ENCODE data around the gene CPEB3.
"Not testable (repeated sequence)": the region's sequence is repeated elsewhere in the genome, so short reads cannot be mapped to it uniquely, and the experiment has no call there.

Gene CPEB3

DNA sequence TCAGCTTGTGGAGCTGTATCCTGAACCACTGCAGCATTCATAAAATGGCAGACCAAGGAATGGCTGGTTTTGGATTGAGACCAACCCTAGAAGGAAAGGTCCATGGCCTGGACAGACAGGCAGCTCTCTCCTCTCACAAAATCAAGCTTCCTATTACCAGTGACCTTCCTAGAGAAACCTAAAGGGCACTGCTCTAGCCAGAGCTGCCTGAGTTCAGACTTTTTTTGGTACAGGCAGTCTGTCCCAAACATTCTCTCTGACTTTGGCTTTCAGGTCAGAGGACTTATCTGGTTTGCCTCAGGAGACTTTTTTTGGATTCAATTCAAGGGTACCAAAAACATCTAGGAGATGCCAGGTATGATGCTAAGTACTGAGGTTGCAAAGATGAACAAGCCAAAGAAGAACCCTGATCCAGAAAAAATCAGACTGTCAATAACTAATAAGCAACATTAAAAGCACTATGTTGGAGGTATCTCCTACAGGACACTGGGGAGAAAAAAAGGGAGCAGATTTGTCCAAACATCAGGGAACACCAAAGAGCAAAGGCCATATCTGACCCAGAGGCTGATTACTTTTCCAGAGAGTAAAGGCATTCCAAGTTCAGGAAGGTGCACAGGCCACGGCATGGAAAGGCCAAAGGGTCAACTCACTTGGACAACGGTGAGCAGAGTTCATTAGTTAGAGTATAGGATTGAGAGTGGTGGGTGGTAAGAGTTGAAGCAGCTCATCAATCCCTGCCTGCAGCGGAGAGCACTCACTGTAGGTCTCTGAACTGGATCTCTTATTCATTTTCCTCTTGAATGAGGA, 169.0 kb downstream of the CPEB3 start:
- H3K27ac Mint-ChIP-seq = no peak overlapping the region
- H3K4me3 Mint-ChIP-seq = no peak overlapping the region
- no peaks in the 10 kb centered on the region for H3K27me3 Mint-ChIP-seq
- H3K4me1 Mint-ChIP-seq (ENCODE audit: low read depth) = no peaks in the 10 kb centered on the region
- no peaks in the 10 kb centered on the region for H3K36me3 Mint-ChIP-seq (ENCODE audit: low read depth)
- H3K9me3 Mint-ChIP-seq = no peaks in the 10 kb centered on the region

DNA sequence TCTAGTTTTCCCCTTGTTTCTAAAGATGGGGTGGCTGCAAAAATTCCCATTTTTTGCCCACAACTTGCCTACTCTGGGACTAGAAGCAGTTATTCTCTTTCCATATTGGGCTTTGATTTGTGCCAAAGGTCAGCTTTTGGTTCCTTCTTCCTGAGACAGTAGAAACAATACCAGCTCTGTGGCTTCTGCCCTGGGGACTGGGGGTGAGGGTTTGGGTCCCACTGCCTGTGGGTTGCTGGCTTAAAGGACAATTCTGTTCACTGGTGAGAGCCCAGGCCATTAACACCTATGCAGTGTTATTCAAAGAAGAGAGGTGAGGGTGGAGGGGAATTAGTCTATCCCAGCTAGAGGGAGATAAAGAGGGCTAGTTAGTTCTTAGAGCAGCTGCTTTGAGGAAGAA, 171.5 kb downstream of the CPEB3 start:
- H3K27me3 Mint-ChIP-seq = no peaks in the 10 kb centered on the region
- no peak overlapping the region for H3K4me3 Mint-ChIP-seq
- H3K36me3 Mint-ChIP-seq (ENCODE audit: low read depth) = no peaks in the 10 kb centered on the region
- H3K4me1 Mint-ChIP-seq (ENCODE audit: low read depth) = no peaks in the 10 kb centered on the region
- H3K9me3 Mint-ChIP-seq = no peaks in the 10 kb centered on the region
- H3K27ac Mint-ChIP-seq = no peak overlapping the region

DNA sequence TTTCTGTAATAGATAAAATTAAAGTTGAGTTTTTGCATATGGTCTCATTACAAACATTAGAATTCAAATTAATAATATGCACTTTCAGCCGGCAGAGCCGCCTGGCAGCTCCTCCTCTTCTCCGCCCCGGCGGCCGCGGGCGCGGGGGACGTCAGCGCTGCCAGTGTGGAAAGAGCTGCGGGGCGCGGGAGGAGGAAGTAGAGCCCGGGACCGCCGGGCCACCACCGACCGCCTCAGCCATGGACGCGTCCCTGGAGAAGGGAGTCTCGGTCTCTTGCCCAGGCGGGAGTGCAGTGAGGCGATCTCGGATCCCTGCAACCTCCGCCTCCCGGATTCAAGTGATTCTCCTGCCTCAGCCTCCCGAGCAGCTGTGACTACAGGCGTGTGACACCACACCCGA, 176.0 kb downstream of the CPEB3 start:
- H3K9me3 Mint-ChIP-seq; H3K27ac Mint-ChIP-seq; H3K4me1 Mint-ChIP-seq (ENCODE audit: low read depth); H3K4me3 Mint-ChIP-seq; H3K27me3 Mint-ChIP-seq; H3K36me3 Mint-ChIP-seq (ENCODE audit: low read depth): not testable (repeated sequence)

DNA sequence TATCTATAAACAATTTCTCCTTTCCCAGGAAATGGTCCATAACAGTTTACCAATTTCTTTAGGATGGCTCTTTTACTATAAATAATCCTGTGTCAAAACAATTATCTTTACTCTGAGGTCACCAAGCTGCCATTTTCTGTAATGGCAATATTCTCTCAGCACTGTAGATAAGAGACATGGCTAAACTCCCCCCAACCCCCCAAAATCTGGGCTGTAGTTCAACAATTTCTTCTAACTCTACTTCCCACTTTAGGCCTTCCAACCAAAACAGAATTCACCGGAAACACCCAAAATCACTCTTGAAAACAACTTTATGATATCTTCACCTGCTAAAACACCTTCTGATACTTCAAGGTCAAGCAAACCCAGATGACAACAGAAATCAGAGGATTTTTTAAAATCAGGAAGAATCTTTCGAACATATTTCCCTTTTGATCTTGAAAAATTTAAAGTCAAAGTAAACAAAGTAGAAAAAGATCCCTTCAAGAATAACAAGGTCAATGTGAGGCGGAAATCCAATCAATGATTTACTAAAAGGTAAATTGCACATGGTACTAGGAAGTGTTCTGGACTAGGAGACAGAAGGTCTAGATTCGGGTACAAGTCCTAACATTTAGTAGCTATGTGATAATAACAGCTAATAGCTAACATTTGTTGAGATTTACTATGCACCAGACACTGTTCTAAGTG, 176.8 kb downstream of the CPEB3 start:
- Mint-ChIP-seq H3K4me3 (no peak overlapping the region), H3K27me3 (no peaks in the 10 kb centered on the region), H3K27ac (no peak overlapping the region), H3K4me1 (ENCODE audit: low read depth) (no peaks in the 10 kb centered on the region), H3K36me3 (ENCODE audit: low read depth) (no peaks in the 10 kb centered on the region), H3K9me3 (no peaks in the 10 kb centered on the region)

DNA sequence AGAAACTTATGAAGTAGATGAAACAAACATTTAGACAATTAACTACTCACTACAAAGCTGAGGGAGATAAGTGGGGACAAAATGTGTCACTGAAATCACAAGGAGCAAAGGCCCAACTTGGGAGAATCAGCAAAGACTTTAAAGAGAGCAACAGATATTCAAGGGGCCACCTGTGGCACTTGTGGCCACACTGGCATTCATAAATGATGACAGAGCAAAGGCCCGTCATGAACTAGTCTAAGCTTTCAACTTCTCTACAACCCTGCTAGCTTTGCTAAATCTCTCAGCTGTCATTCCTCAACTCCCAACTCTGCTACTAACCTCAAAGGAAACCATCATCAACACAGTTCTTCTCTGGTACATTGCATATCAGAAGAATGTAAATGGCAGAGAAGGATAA, 178.4 kb downstream of the CPEB3 start:
- H3K27me3 Mint-ChIP-seq = no peaks in the 10 kb centered on the region
- H3K36me3 Mint-ChIP-seq (ENCODE audit: low read depth) = no peaks in the 10 kb centered on the region
- H3K9me3 Mint-ChIP-seq = no peaks in the 10 kb centered on the region
- no peak overlapping the region for H3K4me3 Mint-ChIP-seq
- H3K4me1 Mint-ChIP-seq (ENCODE audit: low read depth) = no peaks in the 10 kb centered on the region
- H3K27ac Mint-ChIP-seq = no peak overlapping the region

DNA sequence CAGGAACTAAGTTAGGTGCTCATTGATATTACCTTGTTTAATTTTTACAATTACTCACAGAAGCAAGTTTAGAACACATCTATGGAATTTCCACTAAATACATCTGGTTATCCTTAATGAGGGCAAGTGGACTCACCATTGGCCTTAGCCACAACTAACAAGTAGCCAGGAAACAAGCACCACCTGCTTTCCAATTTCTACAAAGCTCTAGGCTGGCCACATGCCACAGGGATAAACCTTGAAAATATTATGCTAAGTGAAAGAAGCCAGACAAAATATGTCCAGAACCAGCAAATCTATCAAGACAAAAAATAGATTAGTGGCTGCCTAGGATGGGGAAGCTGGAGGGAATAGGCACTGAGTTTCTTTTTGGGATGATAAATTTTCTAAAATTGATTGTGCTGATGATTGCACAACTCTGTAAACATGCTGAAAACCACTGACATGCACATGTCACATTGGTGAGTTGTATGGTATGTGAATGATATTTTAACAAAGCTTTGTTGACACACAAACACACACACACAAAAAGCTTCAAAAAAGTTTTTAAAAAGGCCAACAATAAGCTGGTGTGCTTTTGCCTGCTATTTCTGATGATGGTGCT, 179.4 kb downstream of the CPEB3 start:
- Mint-ChIP-seq H3K4me3 (no peak overlapping the region), H3K27me3 (no peaks in the 10 kb centered on the region), H3K27ac (no peak overlapping the region), H3K36me3 (ENCODE audit: low read depth) (no peaks in the 10 kb centered on the region), H3K9me3 (no peaks in the 10 kb centered on the region), H3K4me1 (ENCODE audit: low read depth) (no peaks in the 10 kb centered on the region)

DNA sequence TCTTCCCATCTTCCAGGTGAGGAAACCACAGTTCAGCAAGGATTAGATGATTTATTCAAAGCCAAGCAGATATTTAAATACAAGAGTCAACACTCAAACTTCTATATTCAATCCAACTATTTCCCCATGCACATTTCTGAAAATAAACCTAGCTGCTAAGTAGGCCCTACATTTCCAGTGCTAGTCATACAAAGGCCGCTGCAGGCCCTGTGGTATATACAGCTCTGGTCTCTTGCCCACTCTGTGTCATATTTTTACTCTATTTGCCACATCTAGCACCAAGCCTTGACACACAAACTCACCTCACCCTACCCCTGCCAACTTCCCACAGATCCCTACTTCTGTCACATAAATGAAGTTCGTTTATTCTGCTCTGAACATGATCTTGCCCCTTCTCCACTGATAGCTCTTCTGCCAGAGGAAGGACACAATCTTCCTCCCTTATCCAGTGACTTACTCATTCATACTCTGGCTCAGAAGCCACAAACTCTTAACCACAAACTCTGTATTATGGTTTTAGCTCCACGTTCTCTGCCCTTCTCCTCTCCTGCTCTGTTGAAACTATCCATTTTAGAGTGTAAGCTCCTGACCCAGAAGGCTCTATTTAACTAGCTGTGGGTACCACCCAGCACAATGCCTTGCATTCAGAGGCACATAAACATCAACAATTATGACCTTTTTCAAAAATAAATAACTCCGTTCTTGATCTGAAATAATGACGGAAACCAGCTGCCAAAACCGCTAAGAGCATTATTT, 180.7 kb downstream of the CPEB3 start:
- Mint-ChIP-seq H3K4me1 (ENCODE audit: low read depth) (no peaks in the 10 kb centered on the region), H3K4me3 (no peak overlapping the region), H3K36me3 (ENCODE audit: low read depth) (no peaks in the 10 kb centered on the region), H3K9me3 (no peaks in the 10 kb centered on the region), H3K27me3 (no peaks in the 10 kb centered on the region), H3K27ac (no peak overlapping the region)

DNA sequence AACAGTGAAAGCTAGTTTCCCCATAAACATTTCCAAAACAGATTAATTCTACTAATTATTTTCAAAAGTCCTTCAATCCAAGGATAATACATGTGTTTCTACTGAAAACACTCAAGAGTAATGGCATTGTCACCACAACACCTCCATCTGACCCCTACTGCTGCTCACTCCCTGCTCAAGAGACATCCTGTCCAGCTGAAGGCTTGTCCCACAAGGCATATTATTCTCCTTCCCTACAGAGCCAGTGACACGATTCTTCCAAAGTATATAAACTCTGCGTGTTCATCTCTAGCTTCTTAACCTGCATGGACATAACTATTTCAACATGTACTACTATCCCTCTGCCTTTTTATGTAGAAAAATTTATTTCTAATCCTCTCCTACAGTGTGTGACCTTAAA, 182.1 kb downstream of the CPEB3 start:
- Mint-ChIP-seq H3K9me3 (no peaks in the 10 kb centered on the region), H3K4me3 (no peak overlapping the region), H3K36me3 (ENCODE audit: low read depth) (no peaks in the 10 kb centered on the region), H3K4me1 (ENCODE audit: low read depth) (no peaks in the 10 kb centered on the region), H3K27ac (no peak overlapping the region), H3K27me3 (no peaks in the 10 kb centered on the region)

DNA sequence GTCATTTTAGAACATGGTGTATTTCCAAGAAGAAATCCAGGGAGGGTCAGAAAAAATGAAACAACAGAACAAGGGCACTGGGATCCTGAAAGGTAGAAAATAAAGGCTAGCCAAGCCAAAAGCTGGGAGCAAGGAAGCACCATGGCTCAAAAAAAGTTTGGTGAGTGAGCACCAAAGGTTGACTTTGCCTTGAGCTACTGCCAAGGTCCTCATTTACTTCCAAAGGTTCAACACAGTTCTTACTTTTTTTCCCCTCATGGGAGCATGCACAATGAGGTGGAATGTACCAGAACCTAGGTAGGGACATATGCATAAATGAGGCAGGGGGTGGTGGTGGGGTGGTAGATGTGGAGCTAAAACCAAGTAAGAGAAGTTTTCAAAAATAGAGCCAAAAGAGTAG, 182.8 kb downstream of the CPEB3 start:
- no peaks in the 10 kb centered on the region for H3K27me3 Mint-ChIP-seq
- no peaks in the 10 kb centered on the region for H3K4me1 Mint-ChIP-seq (ENCODE audit: low read depth)
- H3K36me3 Mint-ChIP-seq (ENCODE audit: low read depth) = no peaks in the 10 kb centered on the region
- no peak overlapping the region for H3K27ac Mint-ChIP-seq
- H3K9me3 Mint-ChIP-seq = no peaks in the 10 kb centered on the region
- H3K4me3 Mint-ChIP-seq = no peak overlapping the region

DNA sequence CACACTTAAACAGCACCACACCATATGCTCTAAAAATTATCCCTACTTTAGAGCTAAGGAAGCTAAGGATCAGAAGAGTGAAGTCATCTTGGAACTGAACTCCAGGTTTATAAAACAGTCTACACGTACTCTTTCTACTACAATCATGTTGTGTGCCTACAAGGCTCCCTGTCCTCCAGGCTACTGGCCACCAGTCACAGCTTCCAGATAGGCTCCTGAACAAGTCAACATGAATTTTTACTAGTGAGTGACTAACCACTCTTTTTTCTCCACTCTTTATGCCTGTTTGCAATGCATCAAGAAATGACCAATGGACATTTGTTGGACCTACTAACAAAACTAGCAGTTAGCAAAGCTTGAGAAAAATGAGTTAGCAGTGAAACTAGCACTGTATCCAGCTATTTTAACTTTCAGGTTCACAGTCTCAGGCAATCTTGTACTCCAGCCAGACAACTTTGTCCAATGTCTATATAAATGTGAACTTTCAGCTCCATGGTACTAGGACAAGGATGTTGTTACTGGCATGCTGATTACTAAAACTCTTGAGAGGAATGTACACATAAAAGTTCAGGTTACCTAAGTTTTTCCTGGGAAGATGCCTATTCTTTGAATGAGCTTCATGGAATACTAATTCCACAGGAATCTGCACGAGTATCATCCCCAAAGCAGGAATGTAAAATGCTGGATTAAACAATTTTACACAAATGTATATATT, 187.3 kb downstream of the CPEB3 start:
- Mint-ChIP-seq H3K27ac (no peak overlapping the region), H3K4me3 (no peak overlapping the region), H3K9me3 (no peaks in the 10 kb centered on the region), H3K4me1 (ENCODE audit: low read depth) (peaks cover 15% of the 10 kb centered on the region), H3K36me3 (ENCODE audit: low read depth) (no peaks in the 10 kb centered on the region), H3K27me3 (no peaks in the 10 kb centered on the region)

DNA sequence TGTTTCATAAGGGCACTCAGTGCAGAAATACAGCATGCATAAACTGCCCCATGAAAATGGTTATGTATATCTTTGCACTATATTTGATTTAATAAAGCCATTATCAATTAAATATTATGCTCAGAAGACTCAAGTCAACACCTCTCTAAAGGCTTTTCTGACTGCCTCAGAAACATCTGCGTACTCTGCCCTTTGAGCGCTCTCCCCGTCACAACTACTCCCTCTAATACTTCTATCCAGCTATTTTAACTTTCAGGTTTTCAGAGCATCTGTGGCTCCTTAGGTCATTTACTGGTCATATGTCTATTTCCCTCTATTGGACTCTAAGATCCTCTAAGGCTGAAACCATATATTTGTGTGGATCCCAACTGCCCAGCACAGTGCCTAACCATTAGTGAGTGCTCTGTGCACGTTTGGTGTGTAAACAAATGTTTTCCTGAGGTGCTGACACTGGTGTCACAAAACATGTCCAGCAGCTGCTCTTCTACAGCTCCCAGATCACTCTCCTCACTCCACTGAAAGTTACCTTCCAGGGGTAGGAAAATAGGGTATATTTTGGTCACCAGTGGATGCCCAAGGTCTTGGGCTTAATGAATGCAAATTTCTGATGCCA, 188.2 kb downstream of the CPEB3 start:
- Mint-ChIP-seq H3K9me3 (no peaks in the 10 kb centered on the region), H3K27ac (no peak overlapping the region), H3K36me3 (ENCODE audit: low read depth) (no peaks in the 10 kb centered on the region), H3K4me3 (no peak overlapping the region), H3K4me1 (ENCODE audit: low read depth) (peaks cover 15% of the 10 kb centered on the region), H3K27me3 (no peaks in the 10 kb centered on the region)

DNA sequence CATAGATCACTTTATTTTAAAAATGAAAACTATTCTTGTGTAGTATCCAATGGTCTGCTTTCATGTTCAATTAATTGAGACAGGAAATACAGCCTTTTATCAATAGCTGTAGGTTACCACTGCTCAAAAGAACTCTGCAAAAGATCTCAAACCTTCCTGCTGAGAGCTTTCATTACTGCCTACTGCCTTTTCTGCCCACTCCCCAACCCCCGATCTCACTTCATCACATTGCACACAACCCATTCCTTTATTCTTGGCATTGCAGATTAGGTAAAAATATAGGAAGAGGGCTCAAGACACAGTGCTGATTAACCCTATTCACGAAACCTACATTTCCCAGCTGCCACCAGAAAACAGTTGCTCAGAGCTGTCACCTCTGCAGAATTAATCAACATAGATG, 195.9 kb downstream of the CPEB3 start:
- Mint-ChIP-seq H3K4me1 (ENCODE audit: low read depth) (no peaks in the 10 kb centered on the region), H3K9me3 (no peaks in the 10 kb centered on the region), H3K27ac (no peak overlapping the region), H3K27me3 (no peaks in the 10 kb centered on the region), H3K36me3 (ENCODE audit: low read depth) (no peaks in the 10 kb centered on the region), H3K4me3 (no peak overlapping the region)

DNA sequence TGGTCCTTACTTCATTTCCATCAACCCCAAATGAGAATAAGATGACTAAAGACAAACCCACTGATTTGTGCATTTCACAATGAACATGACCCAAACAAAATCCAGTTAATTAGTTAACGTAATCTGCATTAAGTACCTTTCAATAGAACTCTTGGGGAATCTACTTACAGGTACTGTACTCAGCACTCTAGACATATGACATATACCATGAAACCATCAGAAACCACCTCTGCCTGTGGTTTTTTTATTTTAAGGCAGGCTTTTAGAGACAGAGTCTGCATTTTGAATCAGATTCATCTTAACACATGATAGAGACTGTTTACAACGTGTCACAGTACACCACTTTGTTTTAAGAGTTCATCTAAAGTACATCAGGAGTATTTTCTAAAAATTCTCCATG, 198.9 kb downstream of the CPEB3 start:
- H3K4me1 Mint-ChIP-seq (ENCODE audit: low read depth) = peaks cover 4% of the 10 kb centered on the region
- no peaks in the 10 kb centered on the region for H3K36me3 Mint-ChIP-seq (ENCODE audit: low read depth)
- H3K4me3 Mint-ChIP-seq = no peak overlapping the region
- H3K9me3 Mint-ChIP-seq = no peaks in the 10 kb centered on the region
- no peak overlapping the region for H3K27ac Mint-ChIP-seq
- no peaks in the 10 kb centered on the region for H3K27me3 Mint-ChIP-seq

DNA sequence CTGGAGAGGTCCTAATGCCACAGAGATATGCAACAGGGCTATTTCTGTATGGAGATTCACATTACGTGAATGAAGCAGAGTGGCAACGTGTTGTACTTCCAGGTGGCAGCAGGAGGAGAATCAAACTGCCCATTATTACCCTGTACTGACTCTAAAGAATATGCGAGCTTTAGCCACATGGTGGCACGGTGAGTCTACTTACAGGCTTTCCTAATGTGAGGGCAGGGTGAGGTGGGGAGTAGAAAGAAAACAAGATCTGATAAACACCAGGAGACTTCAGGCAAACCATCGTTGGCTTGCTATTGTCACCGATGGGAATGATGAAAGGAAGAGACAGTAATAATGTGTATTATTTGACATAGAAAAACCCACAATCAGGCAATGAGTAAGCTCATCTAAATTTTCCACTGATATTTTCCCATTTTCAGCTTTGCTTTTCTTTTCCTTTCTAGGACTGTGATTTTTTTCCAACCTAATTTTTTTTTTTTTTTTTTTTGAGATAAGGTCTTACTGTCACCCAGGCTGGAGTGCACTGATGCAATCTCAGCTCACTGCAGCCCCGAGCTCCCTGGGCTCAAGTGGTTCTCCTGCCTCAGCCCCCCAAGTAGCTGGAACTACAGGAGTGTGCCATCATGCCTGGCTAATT, 203.0 kb downstream of the CPEB3 start:
- Mint-ChIP-seq H3K9me3 (no peaks in the 10 kb centered on the region), H3K27me3 (no peaks in the 10 kb centered on the region), H3K4me3 (no peak overlapping the region), H3K36me3 (ENCODE audit: low read depth) (no peaks in the 10 kb centered on the region), H3K27ac (peak overlapping the region; percentile 7), H3K4me1 (ENCODE audit: low read depth) (peaks cover 4% of the 10 kb centered on the region)
